HAP-1 (cell line): Measurements from ENCODE around the gene MAGOH.

Experiments used
- DNase-seq, 2 experiments: peaks; one replicate each; pipeline ENCODE4 v3.0.0-alpha.2; 2016 to 2020; ENCODE audit warnings: low spot score in 2 of 2
- H3K27me3 ChIP-seq: fragments of 250-450 bp; sonication (Bioruptor Pico); 2 replicates; pipeline ENCODE4 v1.5.1; 2020; ENCODE audit warnings: low read depth, mild to moderate bottlenecking, moderate library complexity
- H3K36me3 ChIP-seq: fragments of 250-450 bp; sonication (Bioruptor Pico); replicated peaks from 2 replicates; pipeline ENCODE4 v1.5.1; 2020; ENCODE audit warnings: mild to moderate bottlenecking
- H3K4me1 ChIP-seq: fragments of 250-450 bp; sonication (Bioruptor Pico); 2 replicates; pipeline ENCODE4 v1.5.1; 2020; ENCODE audit warnings: mild to moderate bottlenecking
- H3K4me3 ChIP-seq: fragments of 250-450 bp; sonication (Bioruptor Pico); 2 replicates; pipeline ENCODE4 v1.5.1; 2020; ENCODE audit warnings: mild to moderate bottlenecking, moderate library complexity
- H3K9me3 ChIP-seq: fragments of 250-450 bp; sonication (Bioruptor Pico); 2 replicates; pipeline ENCODE4 v1.5.1; 2020; ENCODE audit warnings: mild to moderate bottlenecking, moderate library complexity
- in situ Hi-C: fragments of 300-500 bp; cut with MboI; formaldehyde crosslinking; loops from 3 replicates; pipeline ENCODE4 v1.14.3; 2020; ENCODE audit warnings: low sequenced_read_pairs, inconsistent platforms, mixed read lengths

Gene MAGOH

DNA sequence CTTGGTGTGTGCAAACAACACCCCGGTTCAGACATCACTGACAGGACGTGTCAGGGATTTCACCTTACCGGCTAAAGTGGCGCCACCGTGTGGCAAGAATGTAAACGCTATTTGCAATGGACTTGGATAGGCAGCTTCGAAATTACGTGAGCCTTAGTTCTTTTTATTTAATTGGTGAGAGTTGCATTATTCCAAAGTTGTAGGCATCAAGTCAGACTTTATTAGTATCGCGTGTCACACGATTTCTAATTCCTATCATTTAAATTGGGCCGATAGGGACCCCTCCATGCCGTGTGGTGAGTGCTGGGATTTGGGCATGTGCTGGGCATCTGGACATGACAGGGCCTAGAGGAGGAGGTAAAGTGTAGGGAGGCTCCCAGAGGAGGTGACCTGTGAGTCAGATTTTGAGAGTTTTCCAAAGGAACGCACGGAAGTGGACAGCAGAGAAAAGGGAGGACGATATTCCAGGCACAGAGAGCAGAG is 56.2 kb downstream of the MAGOH start:
- Histone ChIP-seq H3K4me3 (no peak overlapping the region), H3K27me3 (no peaks in the 10 kb centered on the region), H3K9me3 (no peaks in the 10 kb centered on the region), H3K36me3 (no peaks in the 10 kb centered on the region), H3K4me1 (no peaks in the 10 kb centered on the region)
- in situ Hi-C loops = loop anchor here (10.0 to 25.0 kb wide), 2 partner anchors 270 to 477 kb away; partner anchors contain the start of gene ECHDC2
- peak; percentile 68 to 92 for DNase-seq

DNA sequence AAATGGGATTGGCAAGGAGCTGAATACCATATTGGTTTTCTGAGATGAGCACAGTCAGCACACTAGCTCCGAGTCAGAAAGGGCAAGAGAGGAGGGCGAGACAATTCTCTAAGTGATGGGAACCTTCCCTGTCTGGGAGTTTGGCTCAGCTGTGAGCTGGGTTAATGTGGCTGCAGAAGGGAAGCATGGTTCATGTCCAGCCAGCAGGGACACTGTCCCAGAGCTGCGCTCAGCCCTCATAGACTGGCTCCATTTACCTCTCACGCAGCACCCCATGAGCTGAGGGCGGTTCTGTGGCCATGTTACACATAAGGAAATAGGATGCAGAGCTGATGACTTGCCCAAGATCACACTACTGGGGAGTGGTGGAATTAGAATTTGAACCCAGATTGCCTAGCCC is 57.4 kb downstream of the MAGOH start:
- in situ Hi-C loops = loop anchor here (10.0 to 25.0 kb wide), 2 partner anchors 269 to 476 kb away; partner anchors contain the start of gene ECHDC2
- DNase-seq = no peak
- Histone ChIP-seq H3K4me3 (no peak overlapping the region), H3K36me3 (no peaks in the 10 kb centered on the region), H3K27me3 (no peaks in the 10 kb centered on the region), H3K9me3 (no peaks in the 10 kb centered on the region), H3K4me1 (no peaks in the 10 kb centered on the region)

DNA sequence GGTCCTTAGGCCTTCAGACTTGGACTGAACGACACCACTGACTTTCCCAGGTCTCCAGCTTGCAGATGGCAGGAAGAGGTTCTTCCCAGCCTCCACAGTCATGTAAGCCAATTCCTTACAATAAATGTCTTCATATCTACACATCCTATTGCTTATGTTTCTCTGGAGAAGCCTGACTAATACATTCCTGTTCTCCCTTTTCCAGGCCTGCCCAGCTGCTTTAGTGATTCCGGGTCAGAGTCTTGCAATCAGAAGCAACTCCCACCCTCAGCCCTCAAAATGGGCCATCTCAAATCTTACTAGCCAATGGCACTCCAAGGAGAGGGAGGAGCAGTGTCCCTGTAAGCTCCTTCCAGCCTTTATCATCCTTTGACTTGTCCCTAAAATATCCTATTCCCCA is 58.1 kb downstream of the MAGOH start:
- H3K36me3 ChIP-seq = no peaks in the 10 kb centered on the region
- H3K9me3 ChIP-seq = no peaks in the 10 kb centered on the region
- no peak for DNase-seq
- no peaks in the 10 kb centered on the region for H3K27me3 ChIP-seq
- in situ Hi-C loops = loop anchor here (10.0 to 25.0 kb wide), 2 partner anchors 268 to 475 kb away; partner anchors contain the start of gene ECHDC2
- peaks cover 3% of the 10 kb centered on the region; the same call in 1 of the 2 replicates for H3K4me1 ChIP-seq
- no peak overlapping the region for H3K4me3 ChIP-seq
